Brain microvascular endothelial cell (primary cell): ENCODE data around the gene OOSP4B.
"Not testable (repeated sequence)": the region's sequence is repeated elsewhere in the genome, so short reads cannot be mapped to it uniquely, and the experiment has no call there.

Experiments
- DNase-seq: peaks from one replicate; pipeline ENCODE4 v3.0.0-alpha.2; 2020
- H3K27ac ChIP-seq: fragments of 250-450 bp; sonication (Bioruptor Pico); 2 replicates; pipeline ENCODE4 v1.5.1; 2020; ENCODE audit warnings: mild to moderate bottlenecking, moderate library complexity
- H3K27me3 ChIP-seq: fragments of 250-450 bp; sonication (Bioruptor Pico); replicated peaks from 2 replicates; pipeline ENCODE4 v1.5.1; 2020; ENCODE audit warnings: mild to moderate bottlenecking
- H3K36me3 ChIP-seq: fragments of 250-450 bp; sonication (Bioruptor Pico); replicated peaks from 2 replicates; pipeline ENCODE4 v1.5.1; 2020; ENCODE audit warnings: mild to moderate bottlenecking
- H3K4me3 ChIP-seq: 2 replicates; pipeline ENCODE4 v1.5.1; 2011; ENCODE audit warnings: low read depth, mild to moderate bottlenecking, control low read depth, low read length, moderate library complexity
- in situ Hi-C: cut with HindIII; loops from 2 replicates; pipeline ENCODE4 v1.10.0; 2017; ENCODE audit warnings: low sequenced_read_pairs, low pct_ligation_motif_present
- TF ChIP-seq, protein P1 (sequence below): IDR thresholded peaks from 2 replicates; pipeline ENCODE4 v1.5.1; 2011; ENCODE audit warnings: low read depth, mild to moderate bottlenecking, moderate library complexity, low read length, control low read depth, inconsistent platforms; ENCODE audit errors: missing control alignments

Gene OOSP4B

GRCh38 chr11:60069450-60069849 is 52.5 kb downstream of the OOSP4B start:
- in situ Hi-C loops: no loop called here

GRCh38 chr11:60071644-60072043 is 54.7 kb downstream of the OOSP4B start:
- H3K27ac ChIP-seq, H3K27me3 ChIP-seq, H3K36me3 ChIP-seq, H3K4me3 ChIP-seq, in situ Hi-C loops, DNase-seq: not testable (repeated sequence)

More at GRCh38 chr11:60069450-60069849, 52.5 kb downstream of the OOSP4B start:
- Histone ChIP-seq H3K27ac (no peak overlapping the region), H3K36me3 (no peaks in the 10 kb centered on the region), H3K27me3 (no peaks in the 10 kb centered on the region), H3K4me3 (no peak overlapping the region)
- TF ChIP-seq, protein P1, sequence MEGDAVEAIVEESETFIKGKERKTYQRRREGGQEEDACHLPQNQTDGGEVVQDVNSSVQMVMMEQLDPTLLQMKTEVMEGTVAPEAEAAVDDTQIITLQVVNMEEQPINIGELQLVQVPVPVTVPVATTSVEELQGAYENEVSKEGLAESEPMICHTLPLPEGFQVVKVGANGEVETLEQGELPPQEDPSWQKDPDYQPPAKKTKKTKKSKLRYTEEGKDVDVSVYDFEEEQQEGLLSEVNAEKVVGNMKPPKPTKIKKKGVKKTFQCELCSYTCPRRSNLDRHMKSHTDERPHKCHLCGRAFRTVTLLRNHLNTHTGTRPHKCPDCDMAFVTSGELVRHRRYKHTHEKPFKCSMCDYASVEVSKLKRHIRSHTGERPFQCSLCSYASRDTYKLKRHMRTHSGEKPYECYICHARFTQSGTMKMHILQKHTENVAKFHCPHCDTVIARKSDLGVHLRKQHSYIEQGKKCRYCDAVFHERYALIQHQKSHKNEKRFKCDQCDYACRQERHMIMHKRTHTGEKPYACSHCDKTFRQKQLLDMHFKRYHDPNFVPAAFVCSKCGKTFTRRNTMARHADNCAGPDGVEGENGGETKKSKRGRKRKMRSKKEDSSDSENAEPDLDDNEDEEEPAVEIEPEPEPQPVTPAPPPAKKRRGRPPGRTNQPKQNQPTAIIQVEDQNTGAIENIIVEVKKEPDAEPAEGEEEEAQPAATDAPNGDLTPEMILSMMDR: no peak
- DNase-seq: no peak

DNA sequence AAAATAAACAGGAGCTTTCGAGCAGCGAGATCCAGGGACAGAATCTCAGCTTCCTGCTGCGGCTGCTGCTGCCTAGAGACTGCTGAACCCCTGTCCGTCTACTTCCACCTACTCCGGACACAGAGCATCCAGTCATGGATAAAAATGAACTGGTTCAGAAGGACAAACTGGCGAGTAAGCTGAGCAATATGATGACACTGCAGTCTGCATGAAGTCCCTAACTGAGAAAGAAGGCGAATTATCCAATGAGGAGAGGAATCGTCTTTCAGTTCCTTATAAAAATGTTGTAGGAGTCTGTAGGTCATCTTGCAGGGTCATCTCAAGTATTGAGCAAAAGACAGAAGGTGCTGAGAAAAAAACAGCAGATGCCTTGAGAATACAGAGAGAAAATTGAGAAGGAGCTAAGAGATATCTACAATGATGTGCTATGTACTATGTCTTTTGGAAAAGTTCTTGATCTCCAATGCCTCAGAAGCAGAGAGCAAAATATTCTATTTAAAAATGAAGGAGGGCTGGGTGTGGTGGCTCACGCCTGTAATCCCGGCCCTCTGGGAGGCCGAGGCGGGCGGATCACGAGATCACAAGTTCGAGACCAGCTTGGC is 60.3 kb downstream of the OOSP4B start:
- H3K27me3 ChIP-seq: no peaks in the 10 kb centered on the region
- H3K27ac ChIP-seq: no peak overlapping the region
- H3K36me3 ChIP-seq: no peaks in the 10 kb centered on the region
- in situ Hi-C loops: no loop called here
- TF ChIP-seq, protein P1: no peak
- DNase-seq: no peak
- no peak overlapping the region for H3K4me3 ChIP-seq

DNA sequence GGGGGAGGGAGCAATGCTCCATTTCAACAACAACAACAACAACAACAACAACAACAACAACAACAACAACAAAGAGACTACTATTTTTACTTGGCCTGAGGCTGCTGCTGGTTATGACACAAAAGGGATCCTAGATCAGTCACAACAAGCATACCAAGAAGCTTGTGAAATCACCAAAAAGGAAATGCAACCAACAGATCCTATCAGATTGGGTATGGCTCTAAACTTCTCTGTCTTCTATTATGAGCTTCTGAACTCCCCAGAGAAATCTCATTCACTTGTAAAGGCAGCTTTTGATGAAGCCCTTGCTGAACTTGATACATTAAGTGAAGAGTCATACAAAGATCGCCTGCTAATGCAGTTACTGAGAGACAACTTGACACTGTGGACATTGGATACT is 61.0 kb downstream of the OOSP4B start:
- no peak overlapping the region for H3K27ac ChIP-seq
- in situ Hi-C loops: no loop called here

DNA sequence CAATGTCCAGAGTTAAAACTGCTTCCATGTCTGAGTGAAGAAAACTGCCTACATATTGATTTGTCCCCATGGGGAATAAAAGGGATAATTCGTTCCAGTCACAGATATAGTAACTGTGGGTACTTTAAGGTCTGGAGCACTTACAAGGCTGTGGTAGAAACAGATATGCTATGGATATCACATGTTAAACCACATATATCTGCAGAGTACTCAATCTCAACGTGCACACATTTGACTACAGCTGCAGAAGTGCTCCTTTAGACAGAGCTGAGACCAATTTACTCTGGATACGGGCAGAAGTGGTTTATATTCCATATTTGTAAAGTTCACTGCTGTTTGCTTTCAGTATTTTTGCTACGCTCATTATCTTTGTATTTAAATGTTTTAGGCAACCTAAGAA is 61.8 kb downstream of the OOSP4B start:
- in situ Hi-C loops: no loop called here
- H3K27ac ChIP-seq: no peak overlapping the region
- TF ChIP-seq, protein P1: no peak
- H3K4me3 ChIP-seq: no peak overlapping the region
- H3K27me3 ChIP-seq: no peaks in the 10 kb centered on the region
- DNase-seq: no peak
- H3K36me3 ChIP-seq: no peaks in the 10 kb centered on the region

More for the DNA sequence above, 61.0 kb downstream of the OOSP4B start:
- Histone ChIP-seq H3K4me3 (no peak overlapping the region), H3K36me3 (no peaks in the 10 kb centered on the region), H3K27me3 (no peaks in the 10 kb centered on the region)
- no peak for DNase-seq
- TF ChIP-seq, protein P1: no peak

- TF ChIP-seq, protein P1: no peak
- H3K36me3 ChIP-seq: no peaks in the 10 kb centered on the region
- H3K4me3 ChIP-seq: no peak overlapping the region
- in situ Hi-C loops: no loop called here
- H3K27ac ChIP-seq: no peak overlapping the region
- no peaks in the 10 kb centered on the region for H3K27me3 ChIP-seq
- no peak for DNase-seq
These were observed 63.6 kb downstream of the OOSP4B start for GRCh38 chr11:60080535-60080934.
